KG1 (cell line): Measurements from ENCODE around the gene GRAMD1B.
A peak's percentile ranks its signal among the peaks of the same experiment; 100 is the strongest.
"Not testable (repeated sequence)": the region's sequence is repeated elsewhere in the genome, so short reads cannot be mapped to it uniquely, and the experiment has no call there.

Experiments
- DNase-seq: peaks from one replicate; lab custom pipeline; 2025; lab: John Stamatoyannopoulos, UW

The GRAMD1B gene

GRCh38 chr11:123568367-123568870 lies 138.3 kb downstream of the GRAMD1B start:
- DNase-seq: no peak

GRCh38 chr11:123569393-123569792 lies 139.3 kb downstream of the GRAMD1B start:
- DNase-seq: no peak

DNA sequence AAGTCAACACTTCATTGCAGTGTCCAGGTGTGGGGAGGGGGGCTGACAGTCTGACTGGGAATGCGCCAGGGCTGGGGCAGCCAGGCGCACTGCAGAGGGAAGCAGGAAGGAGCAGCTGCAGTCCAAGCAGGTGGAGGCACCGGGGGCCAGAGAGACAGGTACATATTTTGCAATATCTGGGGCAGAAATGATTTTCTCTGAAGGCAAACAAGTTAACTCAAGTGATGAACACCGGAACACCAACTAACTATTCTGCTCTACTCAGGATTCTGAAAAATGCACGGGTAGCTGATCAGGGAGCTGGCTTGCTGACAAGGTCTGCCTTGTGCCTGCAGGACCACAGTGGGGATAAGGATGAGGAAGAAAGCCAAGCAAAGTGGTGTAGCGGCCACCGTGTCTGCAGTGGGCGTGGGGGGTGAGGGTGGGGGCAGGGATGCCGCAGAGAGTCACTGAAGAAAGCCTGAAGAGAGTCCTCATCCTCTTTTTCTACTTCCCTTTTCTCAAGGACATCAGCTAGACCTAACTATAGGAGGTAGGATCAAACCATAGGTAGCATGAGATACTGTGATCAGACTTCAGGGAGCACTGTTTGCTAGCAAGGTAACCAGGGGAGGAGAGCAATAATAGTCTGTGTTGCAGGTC lies 141.0 kb downstream of the GRAMD1B start:
- DNase-seq: no peak

- DNase-seq: not testable (repeated sequence)
Measured at GRCh38 chr11:123572791-123573190, 142.7 kb downstream of the GRAMD1B start.

DNA sequence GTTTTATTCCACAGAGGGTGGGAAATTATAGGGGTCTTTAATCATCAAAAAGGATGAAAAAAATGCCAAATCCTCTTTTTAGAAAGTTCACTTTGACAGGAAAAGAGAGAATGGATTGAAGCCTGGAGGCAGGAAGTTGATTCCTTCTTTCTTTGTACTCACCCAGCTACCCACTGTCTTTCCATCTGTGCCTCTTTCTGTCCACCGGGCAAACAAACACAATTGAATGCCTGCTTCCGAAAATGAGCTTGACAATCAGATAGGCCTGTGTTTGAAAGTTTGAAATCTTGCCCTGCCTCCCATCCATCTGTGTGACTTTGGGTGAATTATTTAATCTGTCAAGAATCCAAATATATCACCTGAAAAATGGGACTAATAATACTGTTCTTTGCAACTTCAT lies 143.2 kb downstream of the GRAMD1B start:
- no peak for DNase-seq

GRCh38 chr11:123575441-123575840 lies 145.4 kb downstream of the GRAMD1B start:
- no peak for DNase-seq

- no peak for DNase-seq
Measured at GRCh38 chr11:123576082-123576481, 146.0 kb downstream of the GRAMD1B start.

- DNase-seq: no peak
Measured at GRCh38 chr11:123576501-123576900, 146.4 kb downstream of the GRAMD1B start.

DNA sequence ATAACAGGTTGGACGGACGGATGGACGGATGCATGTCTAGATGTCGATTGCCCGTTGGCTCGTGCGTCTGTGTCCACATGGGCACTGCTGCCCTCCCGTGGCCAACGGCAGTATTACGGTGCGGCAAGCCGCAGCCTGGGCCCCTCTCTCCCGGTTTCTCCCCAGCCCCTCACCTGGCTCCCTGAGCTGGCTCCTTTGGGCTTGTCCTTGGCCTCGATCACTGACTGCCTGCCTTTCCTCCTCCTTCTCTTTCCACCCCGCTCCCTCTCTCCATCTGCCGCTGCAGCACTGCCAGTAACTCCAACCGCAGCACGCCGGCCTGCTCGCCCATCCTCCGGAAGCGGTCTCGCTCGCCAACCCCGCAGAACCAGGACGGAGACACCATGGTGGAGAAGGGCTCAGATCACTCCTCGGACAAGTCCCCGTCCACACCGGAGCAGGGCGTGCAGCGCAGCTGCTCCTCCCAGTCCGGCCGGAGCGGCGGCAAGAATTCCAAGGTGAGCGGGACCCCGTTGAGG lies 147.1 kb downstream of the GRAMD1B start:
- DNase-seq: peak; percentile 24

- no peak for DNase-seq
Measured at GRCh38 chr11:123578778-123579481, 148.9 kb downstream of the GRAMD1B start.

DNA sequence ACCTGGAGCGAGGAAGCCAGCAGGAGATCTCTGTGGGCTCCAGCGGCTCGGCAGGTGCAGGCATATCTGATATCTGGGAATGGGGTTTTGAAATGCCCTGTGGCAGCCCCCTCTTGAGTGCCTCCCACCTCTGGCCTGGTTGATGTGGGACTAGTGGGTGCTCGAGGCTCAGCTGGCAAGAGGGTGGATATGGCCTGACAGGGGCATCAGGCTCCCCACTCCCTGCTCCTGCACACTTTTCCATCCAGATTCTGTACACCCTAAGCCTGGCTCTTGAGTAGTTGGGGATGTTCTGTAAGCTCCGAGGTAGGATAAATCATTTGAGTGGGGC lies 149.4 kb downstream of the GRAMD1B start:
- no peak for DNase-seq

DNA sequence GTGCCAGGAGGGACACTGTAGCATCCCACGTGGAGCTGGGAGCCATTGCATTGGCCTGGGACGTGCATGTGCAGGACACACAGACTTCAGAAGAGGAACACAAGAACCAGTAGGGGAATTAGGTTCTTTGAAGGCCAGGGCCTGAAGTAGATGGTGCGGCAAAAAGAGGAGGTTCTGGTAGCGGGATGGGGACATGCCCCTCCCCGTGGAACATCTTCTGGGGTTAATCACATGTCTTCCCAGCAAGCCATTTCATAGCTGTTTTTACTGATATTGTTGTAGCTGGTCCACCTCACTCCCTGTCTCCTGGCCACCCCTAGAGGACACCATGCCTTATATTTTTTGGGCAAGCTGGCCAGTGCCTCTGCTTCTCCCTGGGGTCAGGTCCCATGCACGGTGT lies 150.1 kb downstream of the GRAMD1B start:
- no peak for DNase-seq

GRCh38 chr11:123580557-123581275 lies 150.6 kb downstream of the GRAMD1B start:
- no peak for DNase-seq

DNA sequence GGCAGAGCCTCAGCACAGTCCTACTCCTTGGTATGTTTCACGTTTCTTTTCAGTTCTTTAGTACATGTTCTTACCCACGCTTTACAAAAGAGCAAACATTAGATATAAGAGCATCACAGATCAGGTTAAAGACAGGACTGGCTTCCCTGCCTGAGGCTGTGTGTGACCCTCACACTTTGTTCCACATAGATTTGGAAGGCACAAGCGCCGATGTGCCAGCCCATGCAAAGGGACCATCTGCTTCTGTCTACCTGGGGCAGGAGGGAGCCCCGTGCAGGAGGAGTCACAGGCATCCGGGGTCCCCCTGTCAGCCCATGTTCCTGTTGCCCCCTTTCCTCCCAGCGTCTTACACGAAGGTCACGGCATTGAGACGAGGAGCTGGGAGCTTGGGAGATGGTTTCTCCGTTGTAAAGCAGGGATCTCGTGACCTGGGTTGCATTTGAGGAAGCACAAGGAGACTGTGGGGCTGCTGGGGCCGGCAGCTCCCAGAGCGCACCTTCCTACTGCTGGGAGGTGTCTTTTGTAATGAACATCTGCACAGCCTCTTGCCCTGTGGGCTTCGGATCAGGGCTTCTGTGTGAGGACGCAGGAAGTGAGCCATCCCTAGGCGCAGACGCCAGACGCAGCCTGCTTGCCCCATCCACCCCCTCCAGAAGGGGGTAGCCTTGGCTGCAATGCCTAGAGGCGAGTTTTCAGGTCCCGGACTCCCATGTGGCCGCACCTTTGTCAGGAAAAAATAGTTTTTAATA lies 151.8 kb downstream of the GRAMD1B start:
- DNase-seq: no peak

DNA sequence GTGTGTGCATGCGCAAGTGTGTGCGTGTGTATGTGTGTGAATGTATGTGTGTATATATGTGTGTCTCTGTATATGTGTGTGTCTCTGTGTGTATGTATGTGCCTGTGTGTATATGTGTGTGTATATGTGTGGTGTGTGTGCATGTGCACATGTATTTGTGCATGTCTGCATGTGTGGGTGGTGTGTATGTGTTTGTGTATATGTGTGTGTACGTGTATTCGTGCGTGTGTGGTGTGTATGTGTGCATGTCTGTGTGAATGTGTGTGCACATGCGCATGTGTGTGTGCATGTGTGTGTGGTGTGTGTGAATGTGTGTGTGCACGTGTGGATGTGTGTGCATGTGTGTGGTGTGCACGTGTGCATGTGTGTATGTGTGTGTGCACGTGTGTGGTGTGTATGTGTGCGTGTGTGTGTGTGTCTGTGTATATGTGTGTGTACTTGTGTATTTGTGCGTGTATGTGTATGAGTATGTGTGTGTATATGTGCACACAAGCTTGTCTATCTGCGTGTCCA lies 153.0 kb downstream of the GRAMD1B start:
- DNase-seq: no peak

GRCh38 chr11:123584186-123584585 lies 154.1 kb downstream of the GRAMD1B start:
- no peak for DNase-seq

DNA sequence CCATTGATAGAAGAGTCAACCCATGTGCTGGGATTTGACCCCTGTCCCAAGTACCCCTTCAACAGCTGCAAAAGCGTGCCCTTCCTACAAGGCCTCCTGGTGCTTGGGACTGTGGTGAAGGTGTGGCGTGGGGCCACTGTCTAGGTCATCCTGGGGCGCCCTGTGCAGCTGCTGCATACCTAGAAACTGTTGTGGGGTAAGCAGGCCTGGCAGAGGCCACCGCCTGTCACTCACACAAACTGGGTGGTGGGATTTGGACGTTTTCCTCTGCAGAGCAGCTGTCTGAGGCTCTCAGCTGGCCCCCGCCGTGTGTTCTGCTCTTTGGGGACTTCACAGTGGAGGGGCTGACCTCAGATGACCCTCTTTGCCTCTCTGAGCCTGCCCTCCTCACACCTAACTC lies 154.7 kb downstream of the GRAMD1B start:
- no peak for DNase-seq

- no peak for DNase-seq
Measured at GRCh38 chr11:123585206-123585605, 155.1 kb downstream of the GRAMD1B start.

DNA sequence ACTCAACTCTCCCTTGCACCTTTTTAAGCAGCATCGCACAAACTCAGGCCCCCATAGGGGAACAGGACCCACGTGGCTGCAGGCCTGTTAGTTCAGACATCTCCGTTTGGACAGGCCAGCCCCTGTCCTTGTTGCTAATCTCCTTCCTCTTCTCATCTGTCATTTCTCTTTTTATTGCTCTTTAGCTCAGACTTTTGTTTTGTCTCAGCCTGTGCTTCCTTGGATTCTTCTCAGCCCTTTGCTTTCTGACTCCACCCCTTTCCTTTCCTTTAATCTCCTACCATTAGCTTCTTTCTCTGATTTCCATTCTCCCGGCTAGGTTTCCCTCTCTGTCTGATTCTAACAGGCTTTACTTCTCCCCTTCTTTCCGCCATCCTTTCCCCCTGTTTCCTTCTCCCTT lies 155.6 kb downstream of the GRAMD1B start:
- no peak for DNase-seq

DNA sequence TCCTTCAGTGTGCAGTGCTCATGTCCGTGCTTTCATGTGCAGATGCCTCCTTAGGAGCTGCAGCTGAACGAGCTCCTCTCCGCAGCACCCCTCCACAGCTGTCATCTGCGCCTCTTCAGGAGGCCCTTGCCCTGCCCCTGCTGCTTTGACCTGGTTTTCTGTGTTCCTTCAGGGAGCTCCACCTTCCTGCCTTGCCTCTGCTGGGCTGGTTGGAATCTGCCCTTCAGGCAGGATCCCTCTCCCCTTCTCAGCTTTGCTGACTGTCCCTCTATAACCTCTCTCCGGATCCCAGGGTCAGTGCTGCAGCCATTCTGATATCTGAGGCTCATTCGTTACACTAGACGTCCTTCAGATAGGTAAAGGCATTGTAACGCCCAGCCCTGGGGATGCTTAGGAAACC lies 156.5 kb downstream of the GRAMD1B start:
- no peak for DNase-seq

DNA sequence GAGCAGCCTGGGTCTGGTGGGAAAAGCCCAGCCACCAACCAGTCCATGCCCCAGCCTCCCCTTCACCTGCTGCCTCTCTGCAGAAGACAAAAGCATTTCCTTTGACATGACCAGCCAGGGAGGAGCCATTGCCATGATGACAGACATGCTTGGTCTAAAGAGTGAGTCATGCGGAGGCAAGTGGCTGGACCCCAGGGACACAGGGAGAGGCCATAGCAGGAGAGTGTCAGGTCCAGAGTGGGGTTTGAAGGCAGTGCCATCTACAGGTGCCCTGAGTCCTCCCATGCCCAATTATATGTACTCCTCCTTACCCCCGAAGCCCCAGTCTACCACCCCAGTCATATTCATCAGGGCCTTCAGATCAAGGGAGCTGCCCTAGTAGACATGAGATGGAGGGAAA lies 157.0 kb downstream of the GRAMD1B start:
- DNase-seq: no peak

DNA sequence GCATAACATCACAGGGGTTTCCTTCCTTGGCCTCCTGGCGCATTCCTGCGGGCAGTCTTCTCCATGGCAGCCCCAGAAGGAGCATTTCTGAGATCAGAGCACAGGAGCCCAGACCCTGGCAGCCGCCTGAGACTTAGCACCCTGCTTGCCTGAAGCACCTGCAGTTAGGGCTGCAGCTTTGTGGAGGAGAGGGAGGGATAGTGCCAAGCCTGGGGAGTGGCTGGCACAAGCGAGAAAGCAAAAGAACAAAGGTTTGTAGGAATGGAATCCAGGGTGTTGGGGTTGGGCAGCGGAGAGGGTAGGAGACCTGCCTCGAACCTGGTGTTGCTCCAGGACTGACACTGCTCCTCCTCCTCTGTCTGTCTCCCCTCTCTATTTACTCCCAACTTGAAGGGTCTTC lies 157.5 kb downstream of the GRAMD1B start:
- no peak for DNase-seq
